ENCODE data around the gene NCOR2. TPM values are rescaled to one million over a fixed set of nuclear protein-coding genes. Genes with fewer than 3 reads are reported as not detected.
A peak's percentile ranks its signal among the peaks of the same experiment; 100 is the strongest.

NCOR2 gene
- total and polyA plus RNA-seq, 2 donors (not counting 1 experiment from before 2014, with no cell fraction given) = 25.9 to 144 TPM

DNA sequence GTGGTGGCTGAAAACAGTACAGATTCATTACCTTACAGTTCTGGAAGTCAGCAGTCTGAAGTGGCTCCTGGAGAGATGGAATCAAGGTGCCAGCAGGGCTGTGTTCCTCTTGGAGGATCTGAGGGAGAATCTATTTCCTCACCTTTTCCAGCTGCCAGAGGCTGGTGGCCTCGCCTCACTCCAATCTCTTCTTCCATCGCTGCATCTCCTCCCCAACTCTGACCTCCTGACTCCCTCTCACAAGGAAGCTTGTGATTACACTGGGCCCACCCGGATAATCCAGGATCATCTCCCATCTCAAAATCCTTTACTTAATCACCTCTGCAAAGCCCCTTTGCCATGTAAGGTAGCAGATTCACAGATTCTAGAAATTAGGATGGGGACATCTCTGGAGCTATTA lies 11.4 kb upstream of the NCOR2 start:
- no peaks in the 10 kb centered on the region for H3K79me2 ChIP-seq (ENCODE audit: control insufficient read depth, insufficient read depth, low read length)
- no peak overlapping the region for H3K9ac ChIP-seq (ENCODE audit: low read length)
- H3K36me3 ChIP-seq (replicated peaks in 1 of 2; ENCODE audit: control extremely low read depth in 1 of 2, control insufficient read depth in 1 of 2, extremely low read depth in 1 of 2, insufficient read depth in 2 of 2, low read length in 1 of 2) = no peaks in the 10 kb centered on the region
- H3K4me3 ChIP-seq (ENCODE audit: control extremely low read depth in 1 of 5, extremely low read depth in 1 of 5, insufficient read depth in 1 of 5, low read depth in 2 of 5, low read length in 4 of 5) = no peak overlapping the region
- H3K27ac ChIP-seq (ENCODE audit: low read length in 2 of 2) = no peak overlapping the region
- H3K4me2 ChIP-seq (replicated peaks; ENCODE audit: low read depth, low read length, poor library complexity, severe bottlenecking) = no peak overlapping the region
- 100% methylated on average over 2 of the region's 3 CpGs for WGBS (ENCODE audit: insufficient coverage)
- ChIA-PET POLR2A (no interaction called here), CTCF (no interaction called here)
- no peak overlapping the region for H3K27ac Mint-ChIP-seq
- DNase-seq (no peak), ATAC-seq (ENCODE audit: low read depth) (no peak)
- H3K9me3 ChIP-seq (ENCODE audit: control extremely low read depth in 1 of 3, control insufficient read depth in 2 of 3, insufficient read depth in 1 of 3, low read length in 2 of 3) = peaks cover 0 to 25% (median 8%) of the 10 kb centered on the region in 3 donors
- peaks cover 8% of the 10 kb centered on the region for H3K27me3 Mint-ChIP-seq
- H3K4me1 Mint-ChIP-seq = no peaks in the 10 kb centered on the region
- no peaks in the 10 kb centered on the region for H3K27me3 ChIP-seq (replicated peaks in 1 of 4; ENCODE audit: control extremely low read depth in 1 of 4, control insufficient read depth in 3 of 4, insufficient read depth in 4 of 4, low read length in 3 of 4)
- intact Hi-C loops (cut with micrococcal nuclease) = no loop called here
- H3K4me3 Mint-ChIP-seq = no peak overlapping the region
- H4K20me1 ChIP-seq (ENCODE audit: control insufficient read depth, insufficient read depth, low read length, poor library complexity, severe bottlenecking) = no peaks in the 10 kb centered on the region
- no peak for TF ChIP-seq EZH2 (IDR thresholded peaks at IDR 0.05; ENCODE audit: borderline replicate concordance, insufficient read depth, low read depth, low read length, poor library complexity, severe bottlenecking)
- TF ChIP-seq, protein P1, sequence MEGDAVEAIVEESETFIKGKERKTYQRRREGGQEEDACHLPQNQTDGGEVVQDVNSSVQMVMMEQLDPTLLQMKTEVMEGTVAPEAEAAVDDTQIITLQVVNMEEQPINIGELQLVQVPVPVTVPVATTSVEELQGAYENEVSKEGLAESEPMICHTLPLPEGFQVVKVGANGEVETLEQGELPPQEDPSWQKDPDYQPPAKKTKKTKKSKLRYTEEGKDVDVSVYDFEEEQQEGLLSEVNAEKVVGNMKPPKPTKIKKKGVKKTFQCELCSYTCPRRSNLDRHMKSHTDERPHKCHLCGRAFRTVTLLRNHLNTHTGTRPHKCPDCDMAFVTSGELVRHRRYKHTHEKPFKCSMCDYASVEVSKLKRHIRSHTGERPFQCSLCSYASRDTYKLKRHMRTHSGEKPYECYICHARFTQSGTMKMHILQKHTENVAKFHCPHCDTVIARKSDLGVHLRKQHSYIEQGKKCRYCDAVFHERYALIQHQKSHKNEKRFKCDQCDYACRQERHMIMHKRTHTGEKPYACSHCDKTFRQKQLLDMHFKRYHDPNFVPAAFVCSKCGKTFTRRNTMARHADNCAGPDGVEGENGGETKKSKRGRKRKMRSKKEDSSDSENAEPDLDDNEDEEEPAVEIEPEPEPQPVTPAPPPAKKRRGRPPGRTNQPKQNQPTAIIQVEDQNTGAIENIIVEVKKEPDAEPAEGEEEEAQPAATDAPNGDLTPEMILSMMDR (IDR thresholded peaks at IDR 0.05) = no peak
- peaks cover 4% of the 10 kb centered on the region for H3K9me3 Mint-ChIP-seq (ENCODE audit: insufficient read depth)
- H2AFZ ChIP-seq (ENCODE audit: insufficient read depth, low read depth, low read length, poor library complexity, severe bottlenecking) = no peak overlapping the region
- H3K4me1 ChIP-seq (ENCODE audit: control insufficient read depth in 2 of 2, insufficient read depth in 2 of 2, low read length in 2 of 2) = no peaks in the 10 kb centered on the region

DNA sequence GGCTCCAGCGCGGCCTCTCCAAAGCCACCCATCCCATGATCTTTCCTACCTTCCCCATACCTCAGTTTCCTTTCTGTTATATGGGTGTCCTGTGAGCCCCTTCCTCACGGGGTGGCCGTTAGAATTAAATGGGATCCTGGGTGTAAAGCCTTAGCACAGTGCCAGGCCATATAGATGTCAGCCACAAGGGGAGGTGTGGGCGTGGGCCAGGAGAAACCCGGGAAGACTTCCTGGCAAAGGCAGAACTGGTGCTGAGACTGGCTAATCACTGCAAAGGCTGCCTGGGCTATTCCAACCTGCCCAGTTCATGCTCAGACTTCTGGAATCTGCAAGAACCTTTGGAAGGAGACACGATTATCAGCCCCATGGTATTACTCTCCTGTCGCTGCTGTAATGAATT lies 11.0 kb upstream of the NCOR2 start:
- no peak for ATAC-seq (ENCODE audit: low read depth)
- Histone ChIP-seq H3K9me3 (ENCODE audit: control extremely low read depth in 1 of 3, control insufficient read depth in 2 of 3, insufficient read depth in 1 of 3, low read length in 2 of 3) (peaks cover 0 to 21% (median 8%) of the 10 kb centered on the region in 3 donors), H3K36me3 (replicated peaks in 1 of 2; ENCODE audit: control extremely low read depth in 1 of 2, control insufficient read depth in 1 of 2, extremely low read depth in 1 of 2, insufficient read depth in 2 of 2, low read length in 1 of 2) (no peaks in the 10 kb centered on the region), H3K4me3 (ENCODE audit: control extremely low read depth in 1 of 5, extremely low read depth in 1 of 5, insufficient read depth in 1 of 5, low read depth in 2 of 5, low read length in 4 of 5) (no peak overlapping the region), H3K79me2 (ENCODE audit: control insufficient read depth, insufficient read depth, low read length) (no peaks in the 10 kb centered on the region), H3K27me3 (replicated peaks in 1 of 4; ENCODE audit: control extremely low read depth in 1 of 4, control insufficient read depth in 3 of 4, insufficient read depth in 4 of 4, low read length in 3 of 4) (no peaks in the 10 kb centered on the region), H2AFZ (ENCODE audit: insufficient read depth, low read depth, low read length, poor library complexity, severe bottlenecking) (no peak overlapping the region), H4K20me1 (ENCODE audit: control insufficient read depth, insufficient read depth, low read length, poor library complexity, severe bottlenecking) (no peaks in the 10 kb centered on the region), H3K4me2 (replicated peaks; ENCODE audit: low read depth, low read length, poor library complexity, severe bottlenecking) (no peak overlapping the region), H3K27ac (ENCODE audit: low read length in 2 of 2) (no peak overlapping the region), H3K4me1 (ENCODE audit: control insufficient read depth in 2 of 2, insufficient read depth in 2 of 2, low read length in 2 of 2) (no peaks in the 10 kb centered on the region), H3K9ac (ENCODE audit: low read length) (no peak overlapping the region)
- Mint-ChIP-seq H3K4me3 (no peak overlapping the region), H3K9me3 (ENCODE audit: insufficient read depth) (peaks cover 4% of the 10 kb centered on the region), H3K27ac (peak overlapping the region; percentile 37), H3K27me3 (peaks cover 8% of the 10 kb centered on the region), H3K4me1 (no peaks in the 10 kb centered on the region)
- WGBS (ENCODE audit: insufficient coverage) = 89% methylated on average over 5 of the region's 8 CpGs
- intact Hi-C loops (cut with micrococcal nuclease) = no loop called here
- no peak for TF ChIP-seq EZH2 (IDR thresholded peaks at IDR 0.05; ENCODE audit: borderline replicate concordance, insufficient read depth, low read depth, low read length, poor library complexity, severe bottlenecking)
- TF ChIP-seq, protein P1 (IDR thresholded peaks at IDR 0.05) = no peak
- no peak for DNase-seq
- CTCF ChIA-PET = no interaction called here
- POLR2A ChIA-PET = no interaction called here

Measured in B cell (primary cell).